ENCODE results near the gene TUB. TPM values are rescaled to one million over a fixed set of nuclear protein-coding genes. Genes with fewer than 3 reads are reported as not detected.

TUB gene
- total and polyA plus RNA-seq, 2 donors from 2014 or later, result 5.9 to 6.8 TPM

DNA sequence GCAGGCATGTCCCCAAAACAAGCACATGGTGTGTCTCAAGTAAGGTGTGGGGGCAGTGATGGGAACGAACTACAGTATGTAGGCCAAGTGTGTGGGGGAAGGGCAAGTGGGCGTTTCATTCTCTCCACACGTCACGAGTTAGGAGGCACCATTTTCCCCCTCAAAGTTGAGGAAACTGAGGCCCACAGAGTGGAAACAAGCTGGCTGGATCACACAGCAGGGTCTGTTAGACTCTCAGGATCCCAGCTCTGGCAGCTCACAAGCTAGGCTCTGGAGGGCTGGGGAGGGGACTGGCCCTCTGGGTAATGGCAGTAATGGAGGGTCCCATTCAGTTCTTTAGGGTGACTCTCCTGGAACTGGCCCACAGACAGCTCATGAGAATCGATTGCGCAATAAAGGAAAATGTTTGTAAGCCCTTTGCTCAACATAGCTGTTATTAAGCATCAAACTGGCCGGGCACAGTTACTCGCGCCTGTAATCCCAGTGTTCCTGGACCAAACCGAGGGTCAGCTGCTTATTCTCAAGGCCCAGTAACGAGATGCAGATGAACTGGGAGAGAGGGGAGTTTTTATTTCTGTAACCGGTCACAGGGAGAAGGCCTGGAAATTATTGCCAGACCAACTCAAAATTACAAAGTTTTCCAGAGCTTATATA is 24.1 kb upstream of the TUB start:
- H3K27ac ChIP-seq (ENCODE audit: low read depth in 2 of 2, low read length in 2 of 2), result peak overlapping the region; percentile 13 to 58
- intact Hi-C loops (cut with DNase I), result no loop called here
- H3K27me3 ChIP-seq (ENCODE audit: control insufficient read depth, insufficient read depth, low read length), result no peaks in the 10 kb centered on the region
- no peak overlapping the region for H3K9ac ChIP-seq (ENCODE audit: low read length in 3 of 3)
- DNase-seq (peak in 1 of 5 donors; percentile 36), FAIRE-seq (no peak)
- H3K4me1 ChIP-seq (ENCODE audit: control insufficient read depth in 2 of 3, insufficient read depth in 2 of 3, low read depth in 1 of 3, low read length in 3 of 3), result peaks cover 0 to 24% (median 23%) of the 10 kb centered on the region in 3 donors
- H3K4me3 ChIP-seq (ENCODE audit: low read length in 3 of 3), result no peak overlapping the region
- TF ChIP-seq, protein P1, sequence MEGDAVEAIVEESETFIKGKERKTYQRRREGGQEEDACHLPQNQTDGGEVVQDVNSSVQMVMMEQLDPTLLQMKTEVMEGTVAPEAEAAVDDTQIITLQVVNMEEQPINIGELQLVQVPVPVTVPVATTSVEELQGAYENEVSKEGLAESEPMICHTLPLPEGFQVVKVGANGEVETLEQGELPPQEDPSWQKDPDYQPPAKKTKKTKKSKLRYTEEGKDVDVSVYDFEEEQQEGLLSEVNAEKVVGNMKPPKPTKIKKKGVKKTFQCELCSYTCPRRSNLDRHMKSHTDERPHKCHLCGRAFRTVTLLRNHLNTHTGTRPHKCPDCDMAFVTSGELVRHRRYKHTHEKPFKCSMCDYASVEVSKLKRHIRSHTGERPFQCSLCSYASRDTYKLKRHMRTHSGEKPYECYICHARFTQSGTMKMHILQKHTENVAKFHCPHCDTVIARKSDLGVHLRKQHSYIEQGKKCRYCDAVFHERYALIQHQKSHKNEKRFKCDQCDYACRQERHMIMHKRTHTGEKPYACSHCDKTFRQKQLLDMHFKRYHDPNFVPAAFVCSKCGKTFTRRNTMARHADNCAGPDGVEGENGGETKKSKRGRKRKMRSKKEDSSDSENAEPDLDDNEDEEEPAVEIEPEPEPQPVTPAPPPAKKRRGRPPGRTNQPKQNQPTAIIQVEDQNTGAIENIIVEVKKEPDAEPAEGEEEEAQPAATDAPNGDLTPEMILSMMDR (IDR thresholded peaks at IDR 0.05; ENCODE audit: borderline replicate concordance, extremely low read depth, insufficient read depth), result no peak
- no peaks in the 10 kb centered on the region for H3K9me3 ChIP-seq (ENCODE audit: control insufficient read depth in 2 of 3, insufficient read depth in 1 of 3, low read length in 3 of 3)
- no peaks in the 10 kb centered on the region for H3K36me3 ChIP-seq (ENCODE audit: control insufficient read depth in 2 of 3, insufficient read depth in 3 of 3, low read length in 3 of 3)

DNA sequence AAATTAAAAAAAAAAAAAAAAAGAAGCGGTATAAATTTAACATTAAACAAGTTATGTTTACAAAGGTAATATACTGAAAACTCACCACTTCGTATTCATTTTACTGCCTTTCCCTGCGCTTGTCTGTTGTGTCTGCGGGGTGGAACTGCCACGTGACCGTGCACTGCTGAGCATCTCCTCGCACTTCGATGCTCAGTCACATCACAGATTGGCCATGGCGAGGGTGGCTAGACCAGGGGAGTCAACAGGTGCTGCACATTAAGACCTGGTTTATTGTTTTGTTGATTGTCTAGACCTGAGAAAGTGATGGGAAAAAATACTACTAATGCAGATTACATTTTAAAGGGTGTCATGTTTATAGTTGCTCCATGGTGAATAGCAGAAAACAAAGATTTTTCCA is 22.8 kb upstream of the TUB start:
- FAIRE-seq, result no peak

DNA sequence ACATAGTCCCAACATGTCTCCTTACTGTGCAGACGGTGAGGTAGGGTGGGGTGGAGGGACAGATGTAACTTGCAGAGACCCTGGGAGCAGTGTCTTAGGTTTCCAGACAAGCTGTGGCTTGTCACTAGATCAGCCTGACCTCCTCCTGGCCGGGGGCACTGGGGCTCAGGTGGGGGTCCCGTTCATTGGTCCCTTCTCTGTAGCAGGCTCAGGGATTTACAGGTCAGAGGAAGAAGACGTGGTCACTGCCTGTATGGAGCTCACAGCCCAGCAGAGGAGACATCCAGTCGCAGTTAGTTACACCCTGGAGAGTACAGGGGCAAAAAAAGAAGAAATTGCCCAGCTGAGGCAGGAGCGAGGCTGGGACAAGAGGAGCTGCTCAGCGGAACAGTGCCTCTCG is 22.0 kb upstream of the TUB start:
- Histone ChIP-seq H3K36me3 (ENCODE audit: control insufficient read depth in 2 of 3, insufficient read depth in 3 of 3, low read length in 3 of 3) (no peaks in the 10 kb centered on the region), H3K4me1 (ENCODE audit: control insufficient read depth in 2 of 3, insufficient read depth in 2 of 3, low read depth in 1 of 3, low read length in 3 of 3) (peaks cover 0 to 35% (median 32%) of the 10 kb centered on the region in 3 donors), H3K9me3 (ENCODE audit: control insufficient read depth in 2 of 3, insufficient read depth in 1 of 3, low read length in 3 of 3) (no peaks in the 10 kb centered on the region), H3K9ac (ENCODE audit: low read length in 3 of 3) (peak overlapping the region in 1 of 3 donors; percentile 16), H3K27ac (ENCODE audit: low read depth in 2 of 2, low read length in 2 of 2) (peak overlapping the region; percentile 41 to 73), H3K27me3 (ENCODE audit: control insufficient read depth, insufficient read depth, low read length) (no peaks in the 10 kb centered on the region), H3K4me3 (ENCODE audit: low read length in 3 of 3) (no peak overlapping the region)
- DNase-seq (no peak), FAIRE-seq (no peak)
- intact Hi-C loops (cut with DNase I), result no loop called here
- TF ChIP-seq, protein P1 (IDR thresholded peaks at IDR 0.05; ENCODE audit: borderline replicate concordance, extremely low read depth, insufficient read depth), result no peak

More for the DNA sequence above, 22.8 kb upstream of the TUB start:
- Histone ChIP-seq H3K27me3 (ENCODE audit: control insufficient read depth, insufficient read depth, low read length) (no peaks in the 10 kb centered on the region), H3K4me1 (ENCODE audit: control insufficient read depth in 2 of 3, insufficient read depth in 2 of 3, low read depth in 1 of 3, low read length in 3 of 3) (peaks cover 0 to 35% (median 28%) of the 10 kb centered on the region in 3 donors), H3K27ac (ENCODE audit: low read depth in 2 of 2, low read length in 2 of 2) (no peak overlapping the region), H3K4me3 (ENCODE audit: low read length in 3 of 3) (no peak overlapping the region), H3K9me3 (ENCODE audit: control insufficient read depth in 2 of 3, insufficient read depth in 1 of 3, low read length in 3 of 3) (no peaks in the 10 kb centered on the region), H3K9ac (ENCODE audit: low read length in 3 of 3) (no peak overlapping the region), H3K36me3 (ENCODE audit: control insufficient read depth in 2 of 3, insufficient read depth in 3 of 3, low read length in 3 of 3) (no peaks in the 10 kb centered on the region)
- TF ChIP-seq, protein P1 (IDR thresholded peaks at IDR 0.05; ENCODE audit: borderline replicate concordance, extremely low read depth, insufficient read depth), result no peak
- DNase-seq, result no peak
- intact Hi-C loops (cut with DNase I), result no loop called here

Measured in kidney (tissue), 14 donors.